Activated T-helper 1 cell treated with Interleukin-2 at 50 U/mL for 16 hours (primary cell): ENCODE results near the gene SLITRK5.

ENCODE experiments used
- DNase-seq: peaks from one replicate; pipeline ENCODE4 v3.0.0-alpha.2; 2020; ENCODE audit warnings: low read depth

The SLITRK5 gene

DNA sequence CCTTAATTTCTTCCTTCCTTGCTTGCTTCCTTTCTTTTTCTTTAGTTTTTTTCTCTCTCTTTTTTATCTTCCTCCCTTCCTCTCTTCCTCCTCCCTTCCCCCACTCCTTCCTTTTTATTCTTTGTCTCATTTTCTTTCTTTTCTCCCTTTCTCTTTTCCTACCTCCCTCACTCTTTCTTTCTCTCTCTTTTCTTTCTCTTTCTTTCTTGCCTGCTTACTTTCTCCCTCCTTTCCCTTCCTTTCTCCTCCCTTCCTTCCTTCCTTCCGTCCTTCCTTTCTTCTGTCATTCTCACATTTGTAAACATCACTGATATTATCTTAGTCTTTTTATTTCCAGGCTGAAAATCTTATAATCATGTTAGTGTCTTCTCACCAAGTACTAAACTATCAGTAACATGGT lies 38.8 kb downstream of the SLITRK5 start:
- DNase-seq: no peak

GRCh38 chr13:87712012-87712411 lies 40.8 kb downstream of the SLITRK5 start:
- DNase-seq: no peak
